H1 (cell line): Measurements from ENCODE around the gene PTPA. TPM values are rescaled to one million over a fixed set of nuclear protein-coding genes. Genes with fewer than 3 reads are reported as not detected.

Experiments used
- CTCF ChIA-PET: fragments of 300-600 bp; sonication (Branson Sonifier 250); formaldehyde crosslinking; loops from one replicate; lab custom pipeline; 2021; ENCODE audit not compliant: partially characterized antibody; lab: Charles Lee
- POLR2A ChIA-PET: fragments of 300-600 bp; sonication (Branson Sonifier 250); formaldehyde crosslinking; loops from one replicate; lab custom pipeline; 2021; ENCODE audit warnings: inconsistent platforms; ENCODE audit not compliant: partially characterized antibody; lab: Charles Lee
- DNase-seq, 2 experiments: peaks; one replicate each; pipeline versions ENCODE4 v3.0.0 to v3.0.0-alpha.2; 2010 to 2022; ENCODE audit warnings: low spot score in 2 of 2, low read depth in 1 of 2, mixed read lengths in 1 of 2
- FAIRE-seq: peaks from 2 replicates; lab custom pipeline; 2011; peaks lifted over from hg19 to GRCh38; lab: Jason Lieb, UNC
- H2AFZ ChIP-seq: 2 replicates; pipeline ENCODE4 v1.8.1; 2012; ENCODE audit warnings: low read length, inconsistent platforms
- H2AK5ac ChIP-seq: 2 replicates; pipeline ENCODE4 v1.6.1; 2013; ENCODE audit warnings: low read depth, low read length
- H2BK120ac ChIP-seq: replicated peaks from 2 replicates; pipeline ENCODE3; 2013; ENCODE audit warnings: low read depth, low read length, inconsistent platforms
- H2BK12ac ChIP-seq: 2 replicates; pipeline ENCODE4 v1.6.1; 2013; ENCODE audit warnings: low read depth, low read length
- H2BK15ac ChIP-seq: 2 replicates; pipeline ENCODE4 v1.6.1; 2013; ENCODE audit warnings: low read length
- H2BK20ac ChIP-seq: 2 replicates; pipeline ENCODE4 v1.6.1; 2013; ENCODE audit warnings: low read length
- H2BK5ac ChIP-seq: 2 replicates; pipeline ENCODE4 v1.6.1; 2013; ENCODE audit warnings: low read depth, low read length
- H3K14ac ChIP-seq: 2 replicates; pipeline ENCODE4 v1.6.1; 2013; ENCODE audit warnings: inconsistent platforms; ENCODE audit not compliant: insufficient read length
- H3K18ac ChIP-seq: 2 replicates; pipeline ENCODE4 v1.6.1; 2013; ENCODE audit warnings: low read length; ENCODE audit errors: extremely low read depth
- H3K23ac ChIP-seq: 2 replicates; pipeline ENCODE4 v1.6.1; 2013; ENCODE audit warnings: inconsistent platforms; ENCODE audit not compliant: insufficient read length
- H3K23me2 ChIP-seq: 2 replicates; pipeline ENCODE4 v1.6.1; 2013; ENCODE audit warnings: low read depth, low read length
- H3K27ac ChIP-seq: 2 replicates; pipeline ENCODE4 v1.6.1; 2011; ENCODE audit warnings: low read depth, low read length, inconsistent platforms
- H3K27me3 ChIP-seq, 4 experiments: replicated peaks in 1 of 4; 1 replicate in 1 of 4; 2 replicates in 3 of 4; pipeline versions ENCODE4 v1.6.1 to v1.8.1; 2011 to 2013; ENCODE audit warnings: low read length in 3 of 4, mild to moderate bottlenecking in 3 of 4, inconsistent platforms in 2 of 4, mixed read lengths in 2 of 4, moderate library complexity in 1 of 4; ENCODE audit not compliant: control insufficient read depth in 3 of 4, insufficient read depth in 3 of 4; ENCODE audit errors: extremely low read depth in 1 of 4
- H3K36me3 ChIP-seq, 4 experiments: 2 replicates each; pipeline versions ENCODE4 v1.6.1 to v1.8.1; 2011 to 2013; ENCODE audit warnings: mild to moderate bottlenecking in 4 of 4, low read length in 3 of 4, moderate library complexity in 2 of 4, control low read depth in 1 of 4, inconsistent platforms in 1 of 4; ENCODE audit not compliant: insufficient read depth in 4 of 4, control insufficient read depth in 2 of 4
- H3K4ac ChIP-seq: replicated peaks from 2 replicates; pipeline ENCODE3; 2013; ENCODE audit warnings: low read length, low read depth, mixed read lengths, inconsistent platforms; ENCODE audit not compliant: insufficient read length
- H3K4me1 ChIP-seq, 4 experiments: replicated peaks in 1 of 4; 1 replicate in 1 of 4; 2 replicates in 3 of 4; pipeline versions ENCODE4 v1.6.1 to v1.8.1; 2011 to 2013; ENCODE audit warnings: low read length in 3 of 4, inconsistent platforms in 2 of 4, mixed read lengths in 1 of 4; ENCODE audit not compliant: insufficient read depth in 4 of 4, control insufficient read depth in 3 of 4
- H3K4me2 ChIP-seq, 2 experiments: 2 replicates each; pipeline versions ENCODE4 v1.6.1 to v1.8.1; 2011 to 2013; ENCODE audit warnings: low read depth in 2 of 2, low read length in 2 of 2, control low read depth in 1 of 2, inconsistent platforms in 1 of 2, mild to moderate bottlenecking in 1 of 2; ENCODE audit not compliant: insufficient read depth in 1 of 2
- H3K4me3 ChIP-seq, 4 experiments: fragments of 200-600, 300-600 bp in 1 of 4; sonication (generic), shearing (Covaris generic), sonication (Bioruptor Twin) in 1 of 4; 2 replicates each; pipeline versions ENCODE4 v1.5.1 to v1.8.1; 2011 to 2016; ENCODE audit warnings: low read length in 4 of 4, low read depth in 3 of 4, control low read depth in 2 of 4, inconsistent platforms in 2 of 4, mild to moderate bottlenecking in 2 of 4, mixed read lengths in 1 of 4, moderate library complexity in 1 of 4; ENCODE audit not compliant: insufficient read depth in 2 of 4; ENCODE audit errors: extremely low read depth in 1 of 4
- H3K56ac ChIP-seq: replicated peaks from 2 replicates; pipeline ENCODE3; 2013; ENCODE audit warnings: low read depth, mild to moderate bottlenecking, mixed read lengths, low read length, inconsistent platforms; ENCODE audit not compliant: insufficient read length
- H3K79me1 ChIP-seq: 2 replicates; pipeline ENCODE4 v1.6.1; 2013; ENCODE audit warnings: low read depth, low read length, control low read depth
- H3K79me2 ChIP-seq, 2 experiments: 2 replicates each; pipeline versions ENCODE4 v1.6.1 to v1.8.1; 2012 to 2013; ENCODE audit warnings: low read length in 2 of 2, mild to moderate bottlenecking in 2 of 2, inconsistent platforms in 1 of 2; ENCODE audit not compliant: insufficient read depth in 2 of 2, control insufficient read depth in 1 of 2
- H3K9ac ChIP-seq, 4 experiments: replicated peaks in 1 of 4; 1 replicate in 1 of 4; 2 replicates in 3 of 4; pipeline versions ENCODE4 v1.6.1 to v1.8.1; 2011 to 2013; ENCODE audit warnings: low read depth in 3 of 4, low read length in 3 of 4, control low read depth in 2 of 4, mild to moderate bottlenecking in 2 of 4, moderate library complexity in 2 of 4, inconsistent platforms in 1 of 4; ENCODE audit errors: extremely low read depth in 1 of 4
- H3K9me3 ChIP-seq, 2 experiments: 2 replicates each; pipeline versions ENCODE4 v1.6.1 to v1.8.1; 2012 to 2013; ENCODE audit warnings: mild to moderate bottlenecking in 2 of 2, moderate library complexity in 2 of 2, control low read depth in 1 of 2, inconsistent platforms in 1 of 2, low read depth in 1 of 2, low read length in 1 of 2, mixed read lengths in 1 of 2; ENCODE audit not compliant: insufficient read depth in 2 of 2
- H4K20me1 ChIP-seq, 2 experiments: replicated peaks in 1 of 2; 2 replicates each; pipeline versions ENCODE3 to v1.8.1; 2011 to 2013; ENCODE audit warnings: inconsistent platforms in 2 of 2, low read length in 2 of 2, mild to moderate bottlenecking in 1 of 2; ENCODE audit not compliant: insufficient read depth in 2 of 2, control insufficient read depth in 1 of 2
- H4K5ac ChIP-seq: 2 replicates; pipeline ENCODE4 v1.6.1; 2013; ENCODE audit warnings: low read length, low read depth, mixed read lengths, inconsistent platforms; ENCODE audit not compliant: insufficient read length
- H4K8ac ChIP-seq: 2 replicates; pipeline ENCODE4 v1.8.0; 2013; ENCODE audit warnings: mild to moderate bottlenecking, moderate library complexity, low read length, inconsistent platforms; ENCODE audit not compliant: insufficient read depth; ENCODE audit errors: extremely low read depth
- H4K91ac ChIP-seq: replicated peaks from 2 replicates; pipeline ENCODE3; 2013; ENCODE audit warnings: low read length, mixed read lengths, inconsistent platforms; ENCODE audit not compliant: insufficient read length
- ASH2L ChIP-seq: fragments of 200-600, 300-600 bp; sonication (generic); IDR thresholded peaks from one replicate; pipeline ENCODE4 v1.7.1; 2017; ENCODE audit warnings: low read length
- CEBPB ChIP-seq: IDR thresholded peaks from 2 replicates; pipeline ENCODE4 v1.6.1; 2012; ENCODE audit warnings: low read depth, low read length
- EZH2 ChIP-seq: fragments of 200-600 bp; sonication (generic); IDR thresholded peaks from 2 replicates; pipeline ENCODE4 v1.7.1; 2012; ENCODE audit warnings: low read depth, mild to moderate bottlenecking, moderate library complexity, low read length, inconsistent platforms; ENCODE audit not compliant: severe bottlenecking
- NANOG ChIP-seq: IDR thresholded peaks from 2 replicates; pipeline ENCODE4 v1.6.1; 2011; ENCODE audit warnings: low read length, low read depth, mild to moderate bottlenecking, inconsistent platforms; ENCODE audit not compliant: insufficient read depth, poor library complexity, severe bottlenecking
- SP2 ChIP-seq: IDR thresholded peaks from 2 replicates; pipeline ENCODE4 v1.6.1; 2012; ENCODE audit warnings: mild to moderate bottlenecking, low read length, inconsistent platforms
- USF2 ChIP-seq: IDR thresholded peaks from 2 replicates; pipeline ENCODE4 v1.6.1; 2011; ENCODE audit warnings: low read length, improper control_type of control experiment
- WGBS, 2 experiments: shearing (Covaris generic) in 1 of 2; methylation state at CpG; one replicate each; pipeline versions ENCODE4 v1.1.6 to v1.1.7; 2013 to 2015; ENCODE audit warnings: low lambda C conversion rate in 2 of 2, mixed read lengths in 2 of 2, inconsistent platforms in 1 of 2, low coverage in 1 of 2, missing lambda C conversion rate in 1 of 2; ENCODE audit not compliant: insufficient replicate concordance in 2 of 2, insufficient coverage in 1 of 2, insufficient read length in 1 of 2; ENCODE audit errors: extremely low coverage in 1 of 2, missing lambda C conversion rate in 1 of 2; 5-methylcytosine and 5-hydroxymethylcytosine counted together
- polyA plus RNA-seq, 7 experiments: library from polyadenylated mRNA; depleted of rRNA in 3 of 7; stranded (reverse) in 5 of 7; unstranded in 2 of 7; fragments of >200 nt in 5 of 7; fragments of 200-250 nt in 2 of 7; gene quantifications; 1 replicate in 5 of 7; 2 replicates in 1 of 7; 4 replicates in 1 of 7; pipeline versions ENCODE4 v1.2.1 to v1.2.3, GENCODE V29; 2011 to 2013; ENCODE audit warnings: missing spikeins in 2 of 7, mixed read lengths in 2 of 7
- total RNA-seq: library from RNA; stranded (reverse); fragmentation: NEBNext Ultra II Directional; extraction: Animal tissue kit (Norgen Biotek cat#: 25700); gene quantifications from 2 replicates; pipeline ENCODE4 v1.2.1, GENCODE V29; 2021

The PTPA gene
- total and polyA plus RNA-seq, 2 of the 8 experiments (the other 6 are each of a cell fraction or from before 2014, with no cell fraction given), result 114 to 145 TPM

- no peak overlapping the region for H4K8ac ChIP-seq
- 85% methylated on average over 6 of the region's 7 CpGs; no CpG with 5 or more reads in 1 of the 2 experiments for WGBS, 2 experiments
- POLR2A ChIA-PET, result interaction anchor here (1.2 kb wide), 1 partner anchor 13 kb away, joined by 6 read pairs; the partner anchor contains the start of gene IER5L
- no peak for TF ChIP-seq ASH2L
- TF ChIP-seq NANOG, result no peak
- no peak for TF ChIP-seq USF2
- no peak for TF ChIP-seq SP2
- TF ChIP-seq CEBPB, result no peak
- TF ChIP-seq EZH2, result no peak
These were observed 80.0 kb downstream of the PTPA start for GRCh38 chr9:129191234-129191633.

More at GRCh38 chr9:129191234-129191633, 80.0 kb downstream of the PTPA start:
- H3K23ac ChIP-seq, result no peak overlapping the region
- no peak overlapping the region for H4K5ac ChIP-seq
- no peaks in the 10 kb centered on the region for H3K23me2 ChIP-seq
- no peak overlapping the region for H3K9ac ChIP-seq
- H3K18ac ChIP-seq, result no peak overlapping the region
- no peak overlapping the region for H3K4ac ChIP-seq
- H2BK5ac ChIP-seq, result no peak overlapping the region
- H3K9me3 ChIP-seq, result peaks cover 0 to 5% of the 10 kb centered on the region in 2 experiments; a peak in 2 of 4 replicates
- no peak overlapping the region for H2BK20ac ChIP-seq
- H3K27ac ChIP-seq, result no peak overlapping the region
- no peaks in the 10 kb centered on the region for H4K20me1 ChIP-seq
- H3K27me3 ChIP-seq, result peaks cover 0 to 14% (median 10%) of the 10 kb centered on the region in 4 experiments; a peak in 4 of 7 replicates
- no peak overlapping the region for H3K14ac ChIP-seq
- no peaks in the 10 kb centered on the region for H3K79me2 ChIP-seq
- DNase-seq (no peak), FAIRE-seq (no peak)
- no peak overlapping the region for H2AFZ ChIP-seq
- no peak overlapping the region for H2BK15ac ChIP-seq
- H3K36me3 ChIP-seq, result no peaks in the 10 kb centered on the region
- H2BK120ac ChIP-seq, result no peak overlapping the region
- H3K79me1 ChIP-seq, result no peaks in the 10 kb centered on the region
- H3K4me1 ChIP-seq, result peaks cover 0 to 4% (median 0%) of the 10 kb centered on the region in 4 experiments; a peak in 1 of 7 replicates
- CTCF ChIA-PET, result interaction anchor here (0.7 to 6.2 kb wide), 4 partner anchors 9 to 56 kb away, joined by 3 to 41 read pairs (median 4); no protein-coding TSS in a partner anchor
- no peak overlapping the region for H3K56ac ChIP-seq
- no peak overlapping the region for H2BK12ac ChIP-seq
- H2AK5ac ChIP-seq, result no peak overlapping the region
- H3K4me2 ChIP-seq, result no peak overlapping the region
- no peak overlapping the region for H4K91ac ChIP-seq
- no peak overlapping the region for H3K4me3 ChIP-seq
